Chondrocyte (in vitro differentiated cells): Measurements from ENCODE around the gene RNF208. TPM values are rescaled to one million over a fixed set of nuclear protein-coding genes. Genes with fewer than 3 reads are reported as not detected.

ENCODE experiments used
- DNase-seq: peaks from one replicate; pipeline ENCODE4 v3.0.0; 2021; ENCODE audit warnings: mixed read lengths, low spot score
- H3K27ac Mint-ChIP-seq: one replicate; pipeline ENCODE4 v1.8.0; 2021; ENCODE audit warnings: mild to moderate bottlenecking, moderate library complexity, mixed read lengths; ENCODE audit not compliant: unreplicated experiment
- H3K27me3 Mint-ChIP-seq: 2 replicates; pipeline ENCODE4 v1.8.0; 2021; ENCODE audit warnings: low read depth, mixed read lengths
- H3K36me3 Mint-ChIP-seq: 2 replicates; pipeline ENCODE4 v1.8.0; 2021; ENCODE audit warnings: low read depth, mixed read lengths
- H3K4me1 Mint-ChIP-seq: 2 replicates; pipeline ENCODE4 v1.8.0; 2021; ENCODE audit warnings: low read depth, mild to moderate bottlenecking, mixed read lengths
- H3K4me3 Mint-ChIP-seq: one replicate; pipeline ENCODE4 v1.8.0; 2021; ENCODE audit warnings: mild to moderate bottlenecking, moderate library complexity, mixed read lengths; ENCODE audit not compliant: unreplicated experiment
- H3K9me3 Mint-ChIP-seq: 2 replicates; pipeline ENCODE4 v1.8.0; 2021; ENCODE audit warnings: low read depth, mixed read lengths
- CTCF ChIP-seq: fragments of 200-600 bp; sonication (generic); IDR thresholded peaks from 2 replicates; pipeline ENCODE4 v1.5.0; 2021; ENCODE audit warnings: antibody characterized with exemption, mild to moderate bottlenecking, moderate library complexity
- total RNA-seq: library from RNA; stranded (reverse); gene quantifications from 3 replicates; pipeline ENCODE4 v1.2.1, GENCODE V29; 2021

RNF208 gene
- total RNA-seq, 1 donor from 2014 or later, result 3.3 TPM

- Mint-ChIP-seq H3K36me3 (peaks cover 4% of the 10 kb centered on the region), H3K27ac (no peak overlapping the region), H3K9me3 (no peaks in the 10 kb centered on the region), H3K27me3 (no peaks in the 10 kb centered on the region), H3K4me3 (no peak overlapping the region), H3K4me1 (peaks cover under 1% of the 10 kb centered on the region)
- no peak for DNase-seq
- TF ChIP-seq CTCF, result peak; percentile 48
Measured at GRCh38 chr9:137213160-137214060, 8.6 kb downstream of the RNF208 start.

GRCh38 chr9:137212520-137212919 is 9.5 kb downstream of the RNF208 start:
- H3K27me3 Mint-ChIP-seq, result no peaks in the 10 kb centered on the region
- H3K36me3 Mint-ChIP-seq, result peaks cover 5% of the 10 kb centered on the region
- TF ChIP-seq CTCF, result peak; percentile 11
- DNase-seq, result no peak
- no peaks in the 10 kb centered on the region for H3K9me3 Mint-ChIP-seq
- no peak overlapping the region for H3K27ac Mint-ChIP-seq
- no peak overlapping the region for H3K4me3 Mint-ChIP-seq
- H3K4me1 Mint-ChIP-seq, result peaks cover 2% of the 10 kb centered on the region

- peaks cover 6% of the 10 kb centered on the region for H3K36me3 Mint-ChIP-seq
- TF ChIP-seq CTCF, result no peak
- H3K4me1 Mint-ChIP-seq, result peaks cover 12% of the 10 kb centered on the region
- no peak for DNase-seq
- no peak overlapping the region for H3K4me3 Mint-ChIP-seq
- no peaks in the 10 kb centered on the region for H3K27me3 Mint-ChIP-seq
- no peak overlapping the region for H3K27ac Mint-ChIP-seq
- no peaks in the 10 kb centered on the region for H3K9me3 Mint-ChIP-seq
Measured at GRCh38 chr9:137211532-137211931, 10.5 kb downstream of the RNF208 start.

GRCh38 chr9:137206602-137207001 is 15.4 kb downstream of the RNF208 start:
- H3K4me3 Mint-ChIP-seq, result peak overlapping the region; percentile 91
- no peaks in the 10 kb centered on the region for H3K27me3 Mint-ChIP-seq

More at GRCh38 chr9:137206602-137207001, 15.4 kb downstream of the RNF208 start:
- Mint-ChIP-seq H3K36me3 (peaks cover 4% of the 10 kb centered on the region), H3K4me1 (peaks cover 51% of the 10 kb centered on the region), H3K27ac (peak overlapping the region; percentile 33), H3K9me3 (no peaks in the 10 kb centered on the region)
- no peak for DNase-seq
- no peak for TF ChIP-seq CTCF
